Loucy (cell line): Measurements from ENCODE around the gene CLSTN2.

Source experiments
- H2AFZ ChIP-seq: fragments of 200-600 bp; sonication (generic); 2 replicates; pipeline ENCODE4 v1.6.0; 2016; ENCODE audit warnings: antibody characterized with exemption, mild to moderate bottlenecking, low read length, moderate library complexity
- H3F3A ChIP-seq: fragments of 200-600 bp; 2 replicates; pipeline ENCODE4 v1.6.0; 2016; ENCODE audit warnings: antibody characterized with exemption, low read depth, mild to moderate bottlenecking
- H3K27me3 ChIP-seq: fragments of 200-600 bp; sonication (generic); 2 replicates; pipeline ENCODE4 v1.6.1; 2014; ENCODE audit warnings: low read length, mild to moderate bottlenecking; ENCODE audit not compliant: insufficient read depth, poor library complexity, severe bottlenecking
- H3K36me3 ChIP-seq: fragments of 200-600 bp; sonication (generic); 2 replicates; pipeline ENCODE4 v1.6.1; 2016; ENCODE audit warnings: low read length; ENCODE audit not compliant: insufficient read depth
- H3K4me1 ChIP-seq: fragments of 200-600 bp; sonication (generic); 2 replicates; pipeline ENCODE4 v1.5.1; 2014; ENCODE audit warnings: low read length, mild to moderate bottlenecking; ENCODE audit not compliant: insufficient read depth, poor library complexity, severe bottlenecking
- H3K4me2 ChIP-seq: fragments of 200-600 bp; sonication (generic); 2 replicates; pipeline ENCODE4 v1.6.0; 2014; ENCODE audit warnings: antibody characterized with exemption, low read length, low read depth, mild to moderate bottlenecking; ENCODE audit not compliant: poor library complexity, severe bottlenecking
- H3K4me3 ChIP-seq: fragments of 200-600 bp; sonication (generic); 2 replicates; pipeline ENCODE4 v1.5.1; 2014; ENCODE audit warnings: low read length, mild to moderate bottlenecking, mixed read lengths; ENCODE audit not compliant: poor library complexity, severe bottlenecking
- H3K79me2 ChIP-seq: fragments of 200-600 bp; sonication (generic); 2 replicates; pipeline ENCODE4 v1.6.1; 2014; ENCODE audit warnings: low read length; ENCODE audit not compliant: insufficient read depth
- H3K9ac ChIP-seq: fragments of 200-600 bp; sonication (generic); 2 replicates; pipeline ENCODE4 v1.6.0; 2014; ENCODE audit warnings: mild to moderate bottlenecking, low read depth, low read length, moderate library complexity; ENCODE audit not compliant: poor library complexity, severe bottlenecking
- H3K9me2 ChIP-seq: fragments of 200-600 bp; sonication (generic); replicated peaks from 2 replicates; pipeline ENCODE4 v1.6.1; 2016; ENCODE audit warnings: low read depth, low read length, mixed read lengths
- H3K9me3 ChIP-seq: fragments of 200-600 bp; sonication (generic); 2 replicates; pipeline ENCODE4 v1.6.1; 2014; ENCODE audit warnings: mild to moderate bottlenecking, antibody characterized with exemption, low read length, low read depth; ENCODE audit not compliant: insufficient read depth
- H4K20me1 ChIP-seq: fragments of 200-600 bp; sonication (generic); 2 replicates; pipeline ENCODE4 v1.6.0; 2014; ENCODE audit warnings: antibody characterized with exemption, low read length, mild to moderate bottlenecking; ENCODE audit not compliant: insufficient read depth, poor library complexity, severe bottlenecking
- CTCF ChIP-seq: fragments of 200-600 bp; sonication (generic); conservative IDR thresholded peaks from 2 replicates; pipeline ENCODE4 v1.5.1; 2014; ENCODE audit warnings: mild to moderate bottlenecking, antibody characterized with exemption, low read length
- EZH2phosphoT487 ChIP-seq: fragments of 200-600 bp; IDR thresholded peaks from 2 replicates; pipeline ENCODE4 v1.6.1; 2018; ENCODE audit warnings: antibody characterized with exemption, mild to moderate bottlenecking, moderate library complexity, borderline replicate concordance

CLSTN2 gene

GRCh38 chr3:139937674-139938279, 2.8 kb downstream of the CLSTN2 start:
- H3F3A ChIP-seq: no peaks in the 10 kb centered on the region
- no peak overlapping the region for H3K9ac ChIP-seq
- no peaks in the 10 kb centered on the region for H3K4me1 ChIP-seq
- H3K9me3 ChIP-seq: no peaks in the 10 kb centered on the region
- no peak overlapping the region for H2AFZ ChIP-seq
- no peaks in the 10 kb centered on the region for H3K27me3 ChIP-seq
- H3K79me2 ChIP-seq: no peaks in the 10 kb centered on the region
- no peak overlapping the region for H3K4me2 ChIP-seq
- no peaks in the 10 kb centered on the region for H3K9me2 ChIP-seq
- no peak for TF ChIP-seq EZH2phosphoT487
- TF ChIP-seq CTCF: peak; percentile 84
- H4K20me1 ChIP-seq: no peaks in the 10 kb centered on the region
- H3K4me3 ChIP-seq: no peak overlapping the region
- no peaks in the 10 kb centered on the region for H3K36me3 ChIP-seq

DNA sequence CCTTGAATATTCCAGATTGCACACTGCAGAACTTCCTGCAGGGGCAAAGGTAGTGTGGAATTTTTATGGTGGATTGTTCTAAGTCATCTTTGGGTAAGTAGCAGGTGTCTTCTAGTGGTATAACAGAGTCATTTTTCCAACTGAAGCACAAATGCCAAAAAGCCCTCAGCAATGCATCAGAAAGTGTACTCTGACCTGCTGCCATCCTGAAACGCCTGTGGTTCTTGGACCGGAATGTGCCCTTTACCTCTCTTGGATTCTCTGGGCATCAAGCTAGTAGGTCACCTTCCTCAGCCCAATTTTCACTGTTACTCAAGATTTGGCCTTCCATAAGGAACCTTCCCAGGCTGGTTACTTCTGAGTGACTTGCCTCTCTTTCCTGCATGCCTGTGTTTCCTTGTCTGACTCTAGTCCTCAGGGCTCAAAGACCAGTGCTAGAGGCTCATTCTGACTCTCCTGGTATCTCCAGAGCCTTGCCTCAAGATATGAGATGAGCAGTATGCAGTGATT, 4.8 kb downstream of the CLSTN2 start:
- H3K9me3 ChIP-seq: no peaks in the 10 kb centered on the region
- H3K79me2 ChIP-seq: no peaks in the 10 kb centered on the region
- H3K27me3 ChIP-seq: no peaks in the 10 kb centered on the region
- H2AFZ ChIP-seq: no peak overlapping the region
- no peak for TF ChIP-seq EZH2phosphoT487
- TF ChIP-seq CTCF: no peak
- H3F3A ChIP-seq: no peaks in the 10 kb centered on the region
- no peak overlapping the region for H3K4me2 ChIP-seq
- H3K36me3 ChIP-seq: no peaks in the 10 kb centered on the region
- no peaks in the 10 kb centered on the region for H3K9me2 ChIP-seq
- no peak overlapping the region for H3K4me3 ChIP-seq
- no peaks in the 10 kb centered on the region for H3K4me1 ChIP-seq
- no peak overlapping the region for H3K9ac ChIP-seq
- no peaks in the 10 kb centered on the region for H4K20me1 ChIP-seq

GRCh38 chr3:139940622-139941021, 5.6 kb downstream of the CLSTN2 start:
- no peaks in the 10 kb centered on the region for H3K36me3 ChIP-seq
- no peaks in the 10 kb centered on the region for H3F3A ChIP-seq
- H3K9ac ChIP-seq: no peak overlapping the region
- H3K79me2 ChIP-seq: no peaks in the 10 kb centered on the region
- no peaks in the 10 kb centered on the region for H3K4me1 ChIP-seq
- H3K9me2 ChIP-seq: no peaks in the 10 kb centered on the region
- H3K27me3 ChIP-seq: no peaks in the 10 kb centered on the region
- H3K4me3 ChIP-seq: no peak overlapping the region
- H3K4me2 ChIP-seq: no peak overlapping the region
- H3K9me3 ChIP-seq: no peaks in the 10 kb centered on the region
- H4K20me1 ChIP-seq: no peaks in the 10 kb centered on the region
- no peak for TF ChIP-seq EZH2phosphoT487
- TF ChIP-seq CTCF: no peak
- H2AFZ ChIP-seq: no peak overlapping the region
